H1 (cell line): ENCODE data around the gene ZBTB20.

ENCODE experiments used
- ATF3 ChIP-seq: IDR thresholded peaks from 2 replicates; pipeline ENCODE4 v1.6.1; 2011; ENCODE audit warnings: low read depth, mild to moderate bottlenecking, low read length; ENCODE audit not compliant: insufficient read depth
- CTCF ChIP-seq, 3 experiments: IDR thresholded peaks; 1 replicate in 2 of 3; 2 replicates in 1 of 3; pipeline versions ENCODE4 v1.5.1 to v1.6.1; 2011; ENCODE audit warnings: low read length in 3 of 3, mild to moderate bottlenecking in 3 of 3, inconsistent platforms in 2 of 3, low read depth in 1 of 3, moderate library complexity in 1 of 3; ENCODE audit not compliant: insufficient read depth in 1 of 3; ENCODE audit errors: control extremely low read depth in 1 of 3
- E2F6 ChIP-seq: IDR thresholded peaks from 2 replicates; pipeline ENCODE4 v1.6.1; 2012; ENCODE audit warnings: inconsistent platforms
- EZH2 ChIP-seq: fragments of 200-600 bp; sonication (generic); IDR thresholded peaks from 2 replicates; pipeline ENCODE4 v1.7.1; 2012; ENCODE audit warnings: low read depth, mild to moderate bottlenecking, moderate library complexity, low read length, inconsistent platforms; ENCODE audit not compliant: severe bottlenecking
- HDAC2 ChIP-seq, 2 experiments: fragments of 300-600 bp in 1 of 2; sonication (generic) in 1 of 2; IDR thresholded peaks; 2 replicates each; pipeline ENCODE4 v1.6.1; 2011 to 2012; ENCODE audit warnings: low read depth in 2 of 2, low read length in 2 of 2, mild to moderate bottlenecking in 2 of 2, moderate library complexity in 2 of 2, borderline replicate concordance in 1 of 2, inconsistent platforms in 1 of 2
- POLR2A ChIP-seq, 2 experiments: IDR thresholded peaks; 1 replicate in 1 of 2; 2 replicates in 1 of 2; pipeline ENCODE4 v1.6.1; 2011; ENCODE audit warnings: low read depth in 2 of 2, low read length in 2 of 2, mild to moderate bottlenecking in 2 of 2; ENCODE audit errors: control extremely low read depth in 1 of 2
- RAD21 ChIP-seq, 2 experiments: IDR thresholded peaks in 1 of 2; conservative IDR thresholded peaks in 1 of 2; 2 replicates each; pipeline ENCODE4 v1.6.1; 2011; ENCODE audit warnings: low read depth in 2 of 2, low read length in 2 of 2, improper control_type of control experiment in 1 of 2, inconsistent platforms in 1 of 2, mild to moderate bottlenecking in 1 of 2, moderate library complexity in 1 of 2
- SAP30 ChIP-seq: fragments of 300-600 bp; sonication (generic); IDR thresholded peaks from 2 replicates; pipeline ENCODE4 v1.7.1; 2012; ENCODE audit warnings: low read length, moderate library complexity, mild to moderate bottlenecking, inconsistent platforms; ENCODE audit not compliant: insufficient read depth, insufficient replicate concordance
- SIX5 ChIP-seq: IDR thresholded peaks from 2 replicates; pipeline ENCODE4 v1.6.1; 2011; ENCODE audit warnings: mild to moderate bottlenecking, low read depth, low read length
- SP2 ChIP-seq: IDR thresholded peaks from 2 replicates; pipeline ENCODE4 v1.6.1; 2012; ENCODE audit warnings: mild to moderate bottlenecking, low read length, inconsistent platforms
- TAF1 ChIP-seq: IDR thresholded peaks from 2 replicates; pipeline ENCODE4 v1.6.1; 2011; ENCODE audit warnings: mild to moderate bottlenecking, low read depth, low read length
- TCF12 ChIP-seq: IDR thresholded peaks from 2 replicates; pipeline ENCODE4 v1.6.1; 2011; ENCODE audit warnings: low read depth, mild to moderate bottlenecking, low read length

- TF ChIP-seq HDAC2 (IDR thresholded peaks at IDR 0.05; ENCODE audit: borderline replicate concordance in 1 of 2, low read depth in 2 of 2, low read length in 2 of 2): no peak
- TF ChIP-seq TAF1: no peak
- TF ChIP-seq SP2: no peak
- no peak for TF ChIP-seq SAP30
- no peak for TF ChIP-seq TCF12
- TF ChIP-seq RAD21 (IDR thresholded peaks at IDR 0.05 in 1 of 2, conservative IDR thresholded peaks at IDR 0.05 in 1 of 2; ENCODE audit: low read depth in 2 of 2, low read length in 2 of 2): no peak
- no peak for TF ChIP-seq EZH2
- no peak for TF ChIP-seq CTCF (IDR thresholded peaks at IDR 0.05; ENCODE audit: control extremely low read depth in 1 of 3, insufficient read depth in 1 of 3, low read depth in 1 of 3, low read length in 3 of 3)
- TF ChIP-seq POLR2A (IDR thresholded peaks at IDR 0.05; ENCODE audit: control extremely low read depth in 1 of 2, low read depth in 2 of 2, low read length in 2 of 2): no peak
- TF ChIP-seq ATF3: no peak
- no peak for TF ChIP-seq E2F6
- no peak for TF ChIP-seq SIX5
These were observed 580.3 kb downstream of the ZBTB20 start for GRCh38 chr3:114566767-114567166.
